GM12878 (cell line): ENCODE data around the gene ANXA3.

Experiments
- POLR2A ChIP-seq: IDR thresholded peaks from 2 replicates; pipeline ENCODE4 v1.6.1; 2011; ENCODE audit warnings: low read depth, mild to moderate bottlenecking, low read length
- SUPT20H ChIP-seq: IDR thresholded peaks from 2 replicates; pipeline ENCODE4 v1.6.1; 2011; ENCODE audit warnings: low read depth, mild to moderate bottlenecking, low read length, moderate library complexity, borderline replicate concordance; ENCODE audit not compliant: control insufficient read depth
- TCF3 ChIP-seq: IDR thresholded peaks from 2 replicates; pipeline ENCODE4 v1.6.1; 2012; ENCODE audit warnings: low read depth, mild to moderate bottlenecking, low read length, borderline replicate concordance; ENCODE audit not compliant: insufficient read depth
- TF ChIP-seq, protein P1 (sequence below), 3 experiments: IDR thresholded peaks in 2 of 3; conservative IDR thresholded peaks in 1 of 3; 2 replicates each; pipeline ENCODE4 v1.5.1; 2011; ENCODE audit warnings: low read depth in 3 of 3, low read length in 3 of 3, mild to moderate bottlenecking in 3 of 3, control low read depth in 2 of 3, moderate library complexity in 2 of 3, inconsistent platforms in 1 of 3, mixed read lengths in 1 of 3; ENCODE audit not compliant: control insufficient read depth in 2 of 3, insufficient read depth in 1 of 3; ENCODE audit errors: extremely low read depth in 1 of 3

DNA sequence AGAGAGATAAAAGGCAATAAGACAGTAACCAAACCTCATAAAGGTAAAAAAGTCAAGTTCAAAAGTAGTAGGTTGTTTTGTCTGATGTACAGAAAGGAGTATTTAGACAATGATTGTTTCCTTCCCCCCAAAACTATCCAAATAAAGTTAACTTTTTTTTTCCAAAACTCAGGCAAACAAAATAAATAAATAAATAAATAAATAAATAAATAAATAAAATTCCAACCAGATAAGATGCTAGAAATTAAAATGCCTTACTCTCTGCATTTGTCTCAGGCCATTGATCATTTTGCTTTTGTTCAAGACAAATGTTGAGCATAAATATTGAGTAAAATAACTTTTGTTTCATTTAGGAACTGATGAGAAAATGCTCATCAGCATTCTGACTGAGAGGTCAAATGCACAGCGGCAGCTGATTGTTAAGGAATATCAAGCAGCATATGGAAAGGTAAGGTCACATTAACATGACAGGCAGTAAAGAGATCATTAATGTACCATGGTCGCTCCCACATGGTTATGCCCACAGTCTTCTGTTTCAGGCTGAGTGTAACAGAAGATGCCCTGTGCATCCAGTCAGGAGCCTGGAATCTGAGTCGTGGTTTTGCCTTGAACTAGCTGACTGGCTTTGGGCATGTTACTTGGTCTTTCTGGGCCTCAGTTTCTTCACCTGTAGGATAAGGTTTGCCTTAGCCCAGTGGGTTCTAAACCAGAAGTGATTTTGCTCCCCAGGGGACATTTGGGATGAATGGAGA is 27.3 kb downstream of the ANXA3 start:
- TF ChIP-seq, protein P1, sequence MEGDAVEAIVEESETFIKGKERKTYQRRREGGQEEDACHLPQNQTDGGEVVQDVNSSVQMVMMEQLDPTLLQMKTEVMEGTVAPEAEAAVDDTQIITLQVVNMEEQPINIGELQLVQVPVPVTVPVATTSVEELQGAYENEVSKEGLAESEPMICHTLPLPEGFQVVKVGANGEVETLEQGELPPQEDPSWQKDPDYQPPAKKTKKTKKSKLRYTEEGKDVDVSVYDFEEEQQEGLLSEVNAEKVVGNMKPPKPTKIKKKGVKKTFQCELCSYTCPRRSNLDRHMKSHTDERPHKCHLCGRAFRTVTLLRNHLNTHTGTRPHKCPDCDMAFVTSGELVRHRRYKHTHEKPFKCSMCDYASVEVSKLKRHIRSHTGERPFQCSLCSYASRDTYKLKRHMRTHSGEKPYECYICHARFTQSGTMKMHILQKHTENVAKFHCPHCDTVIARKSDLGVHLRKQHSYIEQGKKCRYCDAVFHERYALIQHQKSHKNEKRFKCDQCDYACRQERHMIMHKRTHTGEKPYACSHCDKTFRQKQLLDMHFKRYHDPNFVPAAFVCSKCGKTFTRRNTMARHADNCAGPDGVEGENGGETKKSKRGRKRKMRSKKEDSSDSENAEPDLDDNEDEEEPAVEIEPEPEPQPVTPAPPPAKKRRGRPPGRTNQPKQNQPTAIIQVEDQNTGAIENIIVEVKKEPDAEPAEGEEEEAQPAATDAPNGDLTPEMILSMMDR (IDR thresholded peaks at IDR 0.05 in 2 of 3, conservative IDR thresholded peaks at IDR 0.05 in 1 of 3; ENCODE audit: control insufficient read depth in 2 of 3, extremely low read depth in 1 of 3, insufficient read depth in 1 of 3, low read depth in 3 of 3, low read length in 3 of 3): no peak
- TF ChIP-seq SUPT20H (no peak), POLR2A (no peak), TCF3 (no peak)
